GM18511 (cell line): Measurements from ENCODE around the gene XKR8.

Experiments
- ATAC-seq: cut with Tn5 transposase; IDR thresholded peaks from one replicate; pipeline ENCODE4 v1.9.1; 2021; ENCODE audit warnings: mild to moderate bottlenecking, moderate library complexity; ENCODE audit not compliant: unreplicated experiment

XKR8 gene, protein sequence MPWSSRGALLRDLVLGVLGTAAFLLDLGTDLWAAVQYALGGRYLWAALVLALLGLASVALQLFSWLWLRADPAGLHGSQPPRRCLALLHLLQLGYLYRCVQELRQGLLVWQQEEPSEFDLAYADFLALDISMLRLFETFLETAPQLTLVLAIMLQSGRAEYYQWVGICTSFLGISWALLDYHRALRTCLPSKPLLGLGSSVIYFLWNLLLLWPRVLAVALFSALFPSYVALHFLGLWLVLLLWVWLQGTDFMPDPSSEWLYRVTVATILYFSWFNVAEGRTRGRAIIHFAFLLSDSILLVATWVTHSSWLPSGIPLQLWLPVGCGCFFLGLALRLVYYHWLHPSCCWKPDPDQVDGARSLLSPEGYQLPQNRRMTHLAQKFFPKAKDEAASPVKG

DNA sequence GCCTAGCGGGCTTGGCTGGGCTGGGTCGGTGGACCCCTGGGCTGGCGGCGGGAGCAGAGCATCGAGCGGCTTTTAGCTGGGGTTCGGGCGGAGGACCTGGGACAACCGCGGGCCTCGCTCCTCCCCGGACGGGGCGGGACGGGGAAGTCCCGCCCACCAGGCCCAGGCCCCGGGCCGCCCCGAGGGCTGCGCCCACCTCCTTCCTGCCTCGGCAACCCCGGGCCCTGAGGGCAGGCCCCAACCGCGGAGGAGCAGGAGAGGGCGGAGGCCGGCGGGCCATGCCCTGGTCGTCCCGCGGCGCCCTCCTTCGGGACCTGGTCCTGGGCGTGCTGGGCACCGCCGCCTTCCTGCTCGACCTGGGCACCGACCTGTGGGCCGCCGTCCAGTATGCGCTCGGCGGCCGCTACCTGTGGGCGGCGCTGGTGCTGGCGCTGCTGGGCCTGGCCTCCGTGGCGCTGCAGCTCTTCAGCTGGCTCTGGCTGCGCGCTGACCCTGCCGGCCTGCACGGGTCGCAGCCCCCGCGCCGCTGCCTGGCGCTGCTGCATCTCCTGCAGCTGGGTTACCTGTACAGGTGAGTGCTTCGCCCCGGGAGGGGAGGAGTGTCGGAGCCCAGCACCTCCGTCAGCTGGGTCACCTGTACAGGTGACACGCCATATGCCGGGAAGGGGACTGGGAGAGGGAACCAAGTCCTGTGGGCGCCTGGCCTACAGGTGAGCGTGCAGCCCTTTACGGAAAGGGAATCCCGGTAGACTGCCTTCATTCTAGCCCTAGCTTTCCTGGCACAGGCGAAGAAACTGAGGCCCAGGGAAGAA is at the start of gene XKR8:
Gene XKR8 (plus strand): TSS at position 182 of the 812 bp plus-strand sequence. CDS start 97 bp downstream, at position 279.
- ATAC-seq = peak; percentile 90

GRCh38 chr1:27912429-27912828 is 47.3 kb upstream of the XKR8 start:
- no peak for ATAC-seq

GRCh38 chr1:27915082-27915575 is 44.6 kb upstream of the XKR8 start:
- no peak for ATAC-seq

GRCh38 chr1:27922272-27922671 is 37.5 kb upstream of the XKR8 start:
- no peak for ATAC-seq

- no peak for ATAC-seq
Measured at GRCh38 chr1:27928216-27928954, 31.4 kb upstream of the XKR8 start.

DNA sequence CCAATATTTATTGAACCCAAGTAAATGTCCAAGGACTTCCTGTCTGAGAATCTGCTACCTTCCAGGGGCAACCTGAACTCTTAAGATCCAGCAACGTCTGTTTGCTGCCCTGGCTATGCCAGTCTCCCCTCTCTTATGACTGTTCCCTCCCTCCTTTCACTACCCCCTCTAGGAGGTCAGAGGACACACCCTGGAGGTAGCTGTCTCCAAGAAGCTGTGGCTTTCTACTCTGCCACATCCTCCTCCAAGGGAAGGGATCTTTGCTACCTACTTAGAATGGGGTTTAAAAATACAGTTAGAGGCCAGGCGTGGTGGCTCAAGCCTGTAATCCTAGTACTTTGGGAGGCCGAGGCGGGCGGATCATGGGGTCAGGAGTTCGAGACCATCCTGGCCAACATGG is 28.6 kb upstream of the XKR8 start:
- ATAC-seq = no peak

- ATAC-seq = no peak
Measured at GRCh38 chr1:27931759-27932158, 28.0 kb upstream of the XKR8 start.

- ATAC-seq = no peak
Measured at GRCh38 chr1:27934818-27935549, 24.8 kb upstream of the XKR8 start, which contains the start of gene SMPDL3B. Gene SMPDL3B, plus strand, starts transcription at chr1:27935000. Its CDS starts 184 bp downstream, at chr1:27935184.

- ATAC-seq = no peak
Measured at GRCh38 chr1:27935721-27936120, 24.1 kb upstream of the XKR8 start.

GRCh38 chr1:27936370-27936769 is 23.4 kb upstream of the XKR8 start:
- ATAC-seq = no peak

DNA sequence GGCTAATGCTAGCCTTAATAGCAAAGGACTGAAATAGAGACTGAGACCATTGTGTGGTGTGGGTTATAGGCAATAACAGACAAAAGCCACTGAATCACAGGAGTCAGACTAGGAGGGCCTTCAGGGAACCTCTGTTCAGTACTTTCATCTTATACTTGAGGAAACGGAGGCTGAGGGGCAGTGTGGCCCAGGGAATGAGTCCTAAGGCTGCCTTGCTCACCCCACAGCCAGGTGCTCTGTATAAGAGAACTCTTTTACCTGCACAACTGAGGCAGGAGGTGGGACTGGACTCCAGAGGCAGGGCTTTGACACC is 22.3 kb upstream of the XKR8 start:
- ATAC-seq = no peak

DNA sequence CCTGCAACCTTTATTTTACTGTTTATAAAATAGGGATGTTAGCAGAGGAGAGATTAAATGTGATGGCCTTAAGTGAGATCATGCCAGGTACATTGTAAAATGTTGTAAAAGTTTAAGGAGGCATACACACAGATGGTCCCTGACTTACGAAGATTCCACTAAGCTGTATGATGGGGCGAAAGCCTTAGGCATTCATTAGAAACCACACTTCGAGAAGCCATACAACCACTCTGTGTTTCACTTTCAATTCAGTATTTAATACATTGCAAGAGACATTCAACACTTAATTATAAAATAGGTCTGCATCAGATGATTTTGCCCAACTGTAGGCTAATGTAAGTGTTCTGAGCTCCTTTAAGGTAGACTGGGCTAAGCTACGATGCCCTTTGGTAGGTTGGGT is 21.3 kb upstream of the XKR8 start:
- no peak for ATAC-seq

DNA sequence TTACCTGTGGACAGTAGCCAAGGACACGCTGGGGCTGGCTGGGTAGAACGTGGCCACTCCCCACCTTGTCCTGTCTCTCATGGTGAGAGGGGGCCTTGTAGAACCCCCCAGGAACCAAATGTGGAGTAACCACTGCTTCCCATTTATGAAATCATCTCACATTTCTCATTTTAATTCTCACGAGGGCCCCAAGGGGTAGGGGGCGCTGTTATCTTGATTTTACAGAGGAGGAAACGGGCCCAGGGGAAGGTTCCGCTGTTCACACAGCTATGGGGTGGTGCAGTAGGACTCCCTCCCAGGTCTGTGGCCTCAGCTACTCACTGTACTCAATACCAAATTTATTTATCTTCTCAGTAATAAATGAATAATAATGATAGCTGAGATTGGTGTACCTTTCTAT is 19.5 kb upstream of the XKR8 start:
- ATAC-seq = no peak

DNA sequence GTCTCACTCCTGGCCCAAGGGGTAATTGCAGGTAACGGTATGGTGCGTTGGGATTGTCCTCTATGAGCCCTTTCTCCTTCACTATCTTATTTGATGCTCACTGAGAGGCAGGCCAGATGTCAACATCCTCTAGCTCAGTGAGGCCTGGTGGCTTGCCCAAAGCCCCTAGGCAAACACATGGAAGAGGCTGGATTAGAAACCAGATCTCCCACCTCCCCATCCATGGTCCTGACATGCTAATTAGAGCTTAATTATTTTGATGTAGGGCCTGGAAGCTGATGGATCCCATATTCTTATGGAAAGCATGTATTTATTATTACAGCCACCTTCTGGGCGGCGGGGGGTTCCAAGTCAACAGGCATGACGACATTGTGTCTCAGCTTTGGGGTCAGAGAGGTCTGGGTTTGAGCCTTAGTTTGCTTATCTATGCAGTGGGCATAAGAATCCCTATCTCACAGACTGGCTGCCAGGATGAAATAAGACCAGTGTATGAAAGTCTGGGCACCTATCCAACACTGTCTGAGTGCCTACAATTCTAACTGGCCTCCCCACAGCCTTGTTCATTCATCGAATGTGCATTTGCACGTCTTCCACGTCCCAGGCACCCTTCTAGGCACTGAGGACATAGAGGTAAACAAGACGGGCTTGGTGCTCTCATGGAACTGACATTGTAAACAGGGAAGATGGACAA is 18.8 kb upstream of the XKR8 start:
- no peak for ATAC-seq

GRCh38 chr1:27941671-27942540 is 17.9 kb upstream of the XKR8 start:
- ATAC-seq = no peak

DNA sequence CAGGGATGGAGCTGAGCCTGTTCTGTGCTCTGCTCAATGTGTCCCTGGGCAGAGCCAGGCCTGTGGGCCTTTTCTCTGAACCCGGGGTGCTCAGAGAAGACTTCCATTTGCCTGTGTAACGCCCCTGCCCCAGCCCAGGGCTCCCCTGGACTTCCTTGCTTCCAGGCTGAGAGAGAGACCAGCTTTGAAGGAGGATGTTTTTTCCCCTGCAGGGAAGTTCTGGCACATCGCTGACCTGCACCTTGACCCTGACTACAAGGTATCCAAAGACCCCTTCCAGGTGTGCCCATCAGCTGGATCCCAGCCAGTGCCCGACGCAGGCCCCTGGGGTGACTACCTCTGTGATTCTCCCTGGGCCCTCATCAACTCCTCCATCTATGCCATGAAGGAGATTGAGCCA is 14.8 kb upstream of the XKR8 start:
- no peak for ATAC-seq

DNA sequence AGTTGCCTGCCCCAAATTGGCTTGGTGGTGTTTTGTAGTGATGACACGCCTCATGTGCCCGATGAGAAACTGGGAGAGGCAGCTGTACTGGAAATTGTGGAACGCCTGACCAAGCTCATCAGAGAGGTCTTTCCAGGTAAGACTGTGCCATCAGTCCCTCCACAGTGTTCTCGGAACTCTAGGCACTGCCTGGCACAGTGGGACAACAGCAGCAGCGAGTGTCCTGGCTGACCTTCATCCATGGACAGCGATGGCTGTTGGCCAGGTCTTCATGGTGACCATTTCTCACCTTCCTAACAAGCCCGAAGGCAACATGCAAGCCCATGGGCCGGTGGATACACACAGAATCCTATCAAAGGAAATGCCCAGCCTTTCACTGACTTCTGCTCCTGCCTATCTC is 10.7 kb upstream of the XKR8 start:
- ATAC-seq = no peak

- no peak for ATAC-seq
Measured at GRCh38 chr1:27951396-27951795, 8.4 kb upstream of the XKR8 start.

DNA sequence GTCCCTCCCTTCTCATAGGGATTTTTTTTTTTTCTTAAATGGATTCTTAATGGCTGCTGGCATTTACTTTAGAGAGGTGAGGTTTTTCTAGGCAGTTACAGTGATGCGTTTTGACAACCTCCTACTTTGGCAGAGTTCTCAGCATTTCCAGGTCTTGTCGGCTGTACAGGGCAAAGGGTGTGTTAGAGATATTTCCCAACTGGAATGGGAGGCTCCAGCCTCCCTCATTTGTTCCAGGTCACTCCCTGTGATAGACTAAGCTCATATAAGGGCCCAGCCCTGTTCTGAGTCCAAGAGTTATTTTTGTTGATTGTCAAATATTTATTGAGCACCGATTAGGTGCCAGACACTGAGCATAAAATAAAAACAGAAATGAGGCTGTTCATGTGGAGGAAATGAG is 7.6 kb upstream of the XKR8 start:
- no peak for ATAC-seq
